ENCODE results near the gene GMPPA.

GMPPA gene

GRCh38 chr2:219498280-219499057 lies at the start of gene GMPPA:
Gene GMPPA, plus strand, starts transcription at chr2:219498891. Its CDS starts 1,085 bp downstream, at chr2:219499976.
- DNase-seq (ENCODE audit: low spot score): peak; percentile 96

DNA sequence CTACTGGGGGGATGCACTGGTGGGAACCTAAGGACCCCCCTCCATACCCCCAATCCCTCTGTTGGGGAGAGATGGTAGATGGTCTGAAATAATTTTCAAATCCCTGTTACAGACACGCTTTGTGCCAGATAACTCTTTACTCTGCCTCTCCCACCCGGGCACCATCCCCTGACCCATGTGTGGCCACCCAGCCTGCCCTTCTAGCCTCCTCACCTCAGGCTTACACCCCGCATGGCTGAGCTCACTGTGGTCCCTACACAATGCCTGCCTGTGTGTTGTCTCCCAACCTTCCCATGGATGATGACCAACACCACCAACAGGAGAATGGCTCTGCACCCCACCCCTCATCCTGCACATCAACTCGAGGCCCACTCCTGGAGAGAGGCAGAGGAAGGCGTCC lies 49.1 kb upstream of the GMPPA start:
- no peak for DNase-seq (ENCODE audit: low spot score)

- no peak for DNase-seq (ENCODE audit: low spot score)
These were observed 46.9 kb upstream of the GMPPA start for GRCh38 chr2:219451661-219452360.

DNA sequence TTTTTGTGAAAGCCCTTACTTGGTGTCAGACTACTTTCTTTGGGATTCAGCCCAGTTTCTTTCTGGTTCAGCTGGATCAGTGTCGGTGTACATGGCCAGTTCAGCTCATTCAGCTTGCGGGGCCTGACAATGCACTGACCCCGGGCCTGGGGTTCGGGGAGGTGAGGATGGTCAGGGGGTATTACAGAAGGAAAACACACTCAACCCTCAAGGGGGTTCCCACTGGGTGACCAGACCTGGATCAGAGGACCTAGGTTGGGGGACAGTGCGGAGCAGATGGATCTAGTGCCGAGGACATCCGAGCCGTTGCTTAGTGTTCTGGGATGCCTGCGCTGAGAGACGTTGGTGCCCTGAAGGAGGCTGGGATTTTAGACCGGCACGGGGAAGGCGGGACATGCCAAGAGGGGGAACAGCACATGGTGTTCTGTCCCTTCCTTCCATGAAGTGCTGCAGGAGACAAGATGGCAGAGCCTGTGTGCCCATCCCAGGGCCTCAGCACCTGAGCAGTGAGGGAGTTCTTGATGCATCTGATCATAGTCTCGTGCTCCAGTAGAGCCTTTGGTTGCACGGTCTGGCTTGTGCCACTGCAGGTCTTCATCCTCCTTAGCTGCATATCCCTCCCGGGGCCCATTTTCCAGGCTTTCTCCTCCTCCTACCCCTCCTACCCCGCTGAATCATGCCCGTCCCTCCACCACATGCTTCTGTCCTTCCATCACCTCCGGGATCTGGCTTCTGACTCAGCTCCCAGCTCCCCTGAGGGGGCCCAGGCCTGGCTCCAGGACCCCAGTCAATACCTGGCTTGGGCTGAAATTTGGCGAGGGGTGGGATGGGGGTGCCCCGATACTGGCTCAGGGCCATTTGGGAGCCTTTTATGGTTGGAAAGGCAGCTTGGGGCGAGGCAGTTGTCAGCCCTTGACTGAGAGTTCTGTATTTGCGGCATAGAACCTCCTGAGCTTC lies 46.1 kb upstream of the GMPPA start:
- DNase-seq (ENCODE audit: low spot score): no peak

DNA sequence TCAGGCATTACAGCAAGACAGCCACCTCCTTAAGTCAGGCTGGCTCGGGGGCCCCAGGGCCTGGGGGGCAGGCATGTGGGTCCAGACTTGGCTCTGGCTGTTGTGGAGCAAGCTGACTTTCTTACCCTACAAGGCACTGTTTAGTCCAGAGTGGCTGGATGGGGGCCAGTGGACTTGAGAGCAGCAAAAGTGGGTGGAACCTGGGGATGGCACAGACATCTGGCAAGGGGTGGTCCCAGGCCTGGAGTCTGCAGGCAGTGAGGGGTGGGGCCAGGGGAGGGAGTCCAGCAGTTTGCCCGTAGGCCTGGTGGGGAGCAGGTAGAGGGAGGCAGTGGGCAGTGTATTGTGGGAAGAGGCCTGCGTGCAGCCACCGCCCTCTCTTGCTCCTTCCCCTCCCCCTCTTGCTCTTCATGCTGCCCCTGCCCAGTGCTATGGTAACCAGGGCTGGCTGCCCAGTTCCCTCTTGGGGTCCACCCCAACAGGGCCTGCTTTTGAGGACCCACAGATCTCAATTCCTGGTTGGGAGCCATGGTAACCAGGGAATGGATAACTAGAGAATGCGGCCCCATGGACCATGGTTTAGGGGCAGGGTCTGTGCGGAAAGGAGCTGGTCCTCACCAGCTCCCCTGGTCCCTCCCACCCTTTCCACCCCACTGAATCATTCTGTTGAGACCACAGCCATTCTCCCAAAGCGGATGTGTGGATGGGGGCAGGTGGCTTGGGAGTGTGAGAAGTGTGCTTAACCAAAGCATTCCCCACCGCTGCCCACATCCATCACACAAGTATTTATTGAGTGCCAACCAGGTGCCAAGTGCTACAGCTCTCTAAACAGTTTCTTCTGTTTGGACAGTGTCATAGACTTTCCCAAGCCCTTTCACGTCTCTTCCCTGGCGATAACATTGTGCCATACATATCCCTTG lies 44.8 kb upstream of the GMPPA start:
- DNase-seq (ENCODE audit: low spot score): no peak

DNA sequence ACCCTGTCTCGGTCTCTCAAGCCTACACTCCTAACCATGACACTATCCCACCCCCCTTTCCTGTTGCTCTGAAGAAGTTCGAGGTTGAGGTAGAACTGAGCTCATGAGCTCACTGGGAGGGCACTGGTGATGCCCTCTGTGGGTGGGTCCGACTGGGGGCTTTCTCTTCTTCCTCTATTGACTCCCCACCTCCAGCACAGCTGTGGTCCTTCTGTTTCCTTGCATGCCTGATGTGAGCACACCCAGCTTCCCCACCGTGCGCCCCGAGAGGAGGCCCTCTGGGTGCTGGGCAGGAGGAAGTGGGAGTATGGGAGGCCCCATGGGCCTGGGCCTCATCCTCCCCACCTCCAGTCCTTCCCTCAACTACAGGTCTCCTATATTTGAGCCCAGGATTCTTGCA lies 43.1 kb upstream of the GMPPA start:
- no peak for DNase-seq (ENCODE audit: low spot score)

DNA sequence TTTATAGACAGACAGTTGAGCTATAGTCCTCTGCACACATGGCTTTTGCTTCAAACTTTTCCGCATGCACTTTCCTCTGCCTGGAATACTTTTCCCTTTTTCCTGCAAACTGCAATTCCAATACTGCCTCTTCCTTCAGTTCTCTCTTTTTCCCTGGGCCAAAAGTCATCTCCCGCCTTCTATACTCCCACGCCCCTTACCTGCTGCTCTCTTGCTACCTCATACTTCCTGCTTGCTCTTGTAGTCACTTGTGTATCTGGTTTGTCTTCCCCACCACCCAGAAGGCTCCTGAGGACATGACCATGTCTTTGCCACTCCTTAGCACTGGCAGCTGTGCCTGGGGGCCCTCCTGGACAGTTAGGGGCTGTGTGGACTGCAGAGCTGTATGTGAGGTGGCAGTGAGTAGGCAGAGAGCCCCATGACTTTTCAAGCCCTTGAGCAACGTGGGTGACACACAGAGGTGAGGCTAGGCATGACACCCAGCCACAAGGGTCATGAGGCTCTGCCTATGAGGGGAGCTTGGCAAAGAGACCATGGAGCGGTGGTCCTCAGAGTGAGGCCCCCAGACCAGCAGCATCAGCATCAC lies 40.8 kb upstream of the GMPPA start:
- peak; percentile 55 for DNase-seq (ENCODE audit: low spot score)

- no peak for DNase-seq (ENCODE audit: low spot score)
These were observed 39.7 kb upstream of the GMPPA start for GRCh38 chr2:219458996-219459395.

DNA sequence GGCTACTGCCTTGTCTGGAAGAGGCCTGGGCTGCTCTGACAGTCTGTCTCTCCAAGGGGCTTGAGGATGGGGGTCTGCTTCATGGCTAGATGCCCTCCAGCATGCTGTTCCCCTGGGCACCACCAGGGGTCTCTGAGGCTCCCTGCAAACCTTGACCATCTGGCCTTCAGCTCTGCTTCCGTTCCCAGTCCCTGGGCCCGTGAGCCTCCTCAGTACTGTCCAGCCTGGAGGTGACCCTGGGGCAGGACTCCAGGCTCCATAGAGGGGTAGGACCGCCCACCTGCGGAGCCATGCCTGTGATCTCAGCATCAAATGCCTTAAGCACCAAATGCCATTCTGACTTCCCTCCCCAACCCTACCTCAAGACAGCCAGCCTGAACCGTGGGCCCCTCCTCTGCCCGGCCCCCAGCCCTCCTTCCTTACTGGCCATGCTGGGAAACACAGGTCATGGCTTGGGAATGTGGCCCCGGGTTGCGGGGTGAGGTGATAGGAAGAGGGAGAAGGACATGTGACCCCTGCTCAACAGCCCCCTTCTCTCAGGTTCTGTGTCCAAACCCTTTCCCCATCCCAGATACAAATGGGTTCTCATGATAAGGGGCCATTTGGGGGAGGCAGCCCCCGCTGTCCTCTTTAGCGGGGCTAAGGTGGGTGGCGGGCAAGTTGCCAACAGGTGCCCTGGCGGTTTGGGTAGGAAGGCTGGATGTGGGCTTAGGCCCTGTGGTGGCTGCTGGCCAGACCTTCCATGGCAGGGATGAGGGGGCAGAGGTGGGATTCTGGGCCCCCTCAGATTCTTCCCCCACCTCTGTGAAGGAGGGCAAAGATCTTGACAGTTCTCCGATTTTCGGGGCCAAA lies 39.0 kb upstream of the GMPPA start:
- DNase-seq (ENCODE audit: low spot score): peak; percentile 89

DNA sequence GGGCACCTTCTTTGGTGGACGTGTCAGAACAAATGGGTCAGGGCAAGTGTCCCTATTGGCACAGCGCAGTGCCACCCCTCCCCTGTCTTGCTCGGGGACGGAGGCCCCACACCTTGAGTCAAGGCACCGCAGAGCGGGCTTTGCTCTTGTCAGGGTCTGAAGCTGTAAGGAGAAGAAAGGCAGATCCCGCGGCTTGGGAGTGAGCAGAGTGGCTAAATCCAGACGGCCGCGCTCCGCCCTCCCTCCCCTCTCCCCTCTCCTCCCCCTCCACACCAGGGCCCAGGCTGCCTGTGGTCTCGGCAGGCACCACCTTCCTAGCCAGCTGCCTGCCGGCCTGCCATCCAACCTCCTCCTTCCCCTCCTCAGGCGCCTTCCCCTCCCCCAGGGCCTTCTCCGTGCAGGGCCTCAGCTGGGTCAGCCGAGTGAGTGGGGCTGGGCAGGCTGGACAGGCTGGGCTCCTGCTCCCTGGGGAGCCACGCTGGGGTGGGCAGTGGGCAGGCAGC lies 38.2 kb upstream of the GMPPA start:
- peak; percentile 87 for DNase-seq (ENCODE audit: low spot score)

DNA sequence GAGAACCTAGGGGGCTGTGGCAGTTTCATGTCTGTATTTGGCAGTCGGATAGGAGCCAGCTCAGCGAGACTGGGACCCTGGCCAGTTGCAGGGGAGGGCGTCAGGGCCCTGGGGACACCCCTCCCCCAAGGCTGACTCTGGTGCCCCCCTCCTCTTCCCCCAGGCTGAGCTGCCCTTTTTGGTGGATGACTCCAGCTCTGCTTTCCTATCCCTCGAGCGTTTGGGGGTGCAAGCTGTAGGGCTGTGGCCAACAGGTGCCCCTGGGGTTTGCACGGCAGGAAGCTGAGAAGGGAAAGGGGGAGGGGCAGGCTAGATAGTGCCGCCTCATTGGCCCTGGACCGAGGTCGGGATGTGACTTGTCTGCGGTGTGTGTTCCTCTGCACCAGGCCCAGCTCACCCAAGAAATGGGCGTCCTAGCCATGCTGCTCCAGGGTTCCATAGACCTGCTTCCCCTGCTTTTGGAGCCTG lies 37.6 kb upstream of the GMPPA start:
- DNase-seq (ENCODE audit: low spot score): no peak

GRCh38 chr2:219461669-219462068 lies 37.0 kb upstream of the GMPPA start:
- DNase-seq (ENCODE audit: low spot score): no peak

DNA sequence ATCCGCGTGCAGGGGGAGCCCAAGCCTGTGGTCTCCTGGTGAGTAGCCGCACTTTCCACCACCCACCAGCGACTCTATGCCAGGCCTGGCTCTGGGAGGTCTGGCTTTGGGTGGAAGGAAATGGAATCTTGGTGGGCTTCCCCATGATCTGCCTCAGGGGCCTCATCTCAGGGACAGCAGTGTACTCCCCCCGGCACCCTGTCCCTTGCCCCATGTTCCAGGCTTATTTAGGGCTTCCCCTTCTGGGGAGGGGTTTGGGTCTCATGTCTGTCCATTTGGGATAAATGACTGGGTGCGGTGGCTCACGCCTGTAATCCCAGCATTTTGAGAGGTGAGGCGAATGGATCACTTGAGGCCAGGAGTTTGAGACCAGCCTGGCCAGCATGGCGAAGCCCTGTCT lies 36.3 kb upstream of the GMPPA start:
- no peak for DNase-seq (ENCODE audit: low spot score)

DNA sequence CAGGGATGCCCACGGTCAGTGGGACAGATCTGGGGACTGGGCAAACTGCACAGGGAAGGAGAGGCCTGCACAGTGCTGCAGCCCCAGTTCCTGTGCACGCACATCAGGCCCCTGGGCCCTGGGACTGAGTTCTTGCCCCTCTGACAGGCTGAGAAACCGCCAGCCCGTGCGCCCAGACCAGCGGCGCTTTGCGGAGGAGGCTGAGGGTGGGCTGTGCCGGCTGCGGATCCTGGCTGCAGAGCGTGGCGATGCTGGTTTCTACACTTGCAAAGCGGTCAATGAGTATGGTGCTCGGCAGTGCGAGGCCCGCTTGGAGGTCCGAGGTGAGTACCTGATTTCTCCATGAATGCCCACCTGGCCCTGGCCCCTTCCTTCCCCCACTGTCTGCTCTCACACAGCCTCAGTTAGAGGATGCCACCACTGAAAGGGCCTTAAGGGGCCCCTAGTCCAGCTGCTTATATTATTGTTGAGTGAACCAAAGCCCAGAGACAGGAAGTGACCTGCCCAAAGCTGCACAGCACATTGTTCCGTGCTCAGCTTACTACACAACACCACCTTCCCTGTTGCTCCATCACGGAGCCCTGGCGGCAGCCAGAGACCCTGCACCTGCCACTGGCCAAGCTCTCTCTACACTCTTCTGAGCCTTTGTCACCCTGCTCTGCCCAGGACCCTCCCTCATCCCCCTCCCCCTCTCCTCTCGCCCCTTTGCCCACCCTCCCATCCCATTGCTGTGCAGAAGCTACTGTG lies 34.2 kb upstream of the GMPPA start:
- DNase-seq (ENCODE audit: low spot score): no peak

DNA sequence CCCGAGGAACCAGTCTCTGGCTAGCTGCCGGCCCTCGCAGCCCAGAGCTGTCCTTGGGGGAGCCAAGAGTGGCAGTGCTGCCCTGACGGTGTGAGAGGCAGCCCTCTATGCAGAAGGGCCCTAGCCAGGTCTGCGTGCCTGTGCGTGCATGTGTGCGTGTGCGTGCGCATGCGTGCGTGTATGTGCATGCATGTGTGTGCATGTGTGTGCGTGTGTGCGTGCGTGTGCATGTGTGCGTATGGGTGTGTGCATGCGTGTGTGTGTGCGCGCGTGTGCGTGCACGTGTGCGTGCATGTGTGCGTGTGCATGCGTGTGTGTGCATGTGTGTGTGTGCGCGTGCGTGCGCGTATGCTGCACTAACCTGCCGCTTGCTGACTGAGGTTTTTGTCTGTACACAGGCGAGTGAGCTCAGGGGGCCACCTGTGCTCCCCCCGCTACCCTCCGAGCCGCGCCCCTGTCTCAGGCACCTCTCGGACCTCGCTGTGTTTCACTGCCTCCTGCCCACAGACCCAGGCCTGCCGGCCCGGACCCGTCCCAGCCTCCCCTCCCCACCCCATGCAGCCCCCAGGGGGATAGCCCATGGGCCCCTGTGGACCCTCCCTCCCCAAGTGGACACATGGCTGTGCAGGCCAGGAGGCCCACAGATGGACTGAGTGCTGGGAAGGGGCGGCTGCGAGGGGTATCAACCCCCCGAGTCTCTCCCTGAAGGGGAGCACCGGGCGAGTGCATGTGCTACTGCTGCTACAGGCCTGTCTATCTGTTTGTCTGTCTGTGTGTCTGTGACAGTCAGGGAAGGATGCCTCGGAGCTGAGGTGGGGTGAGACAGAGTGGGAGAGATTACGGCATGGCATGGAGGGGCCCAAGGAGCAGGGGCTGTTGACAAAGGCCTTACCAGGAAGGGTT lies 32.8 kb upstream of the GMPPA start:
- no peak for DNase-seq (ENCODE audit: low spot score)

DNA sequence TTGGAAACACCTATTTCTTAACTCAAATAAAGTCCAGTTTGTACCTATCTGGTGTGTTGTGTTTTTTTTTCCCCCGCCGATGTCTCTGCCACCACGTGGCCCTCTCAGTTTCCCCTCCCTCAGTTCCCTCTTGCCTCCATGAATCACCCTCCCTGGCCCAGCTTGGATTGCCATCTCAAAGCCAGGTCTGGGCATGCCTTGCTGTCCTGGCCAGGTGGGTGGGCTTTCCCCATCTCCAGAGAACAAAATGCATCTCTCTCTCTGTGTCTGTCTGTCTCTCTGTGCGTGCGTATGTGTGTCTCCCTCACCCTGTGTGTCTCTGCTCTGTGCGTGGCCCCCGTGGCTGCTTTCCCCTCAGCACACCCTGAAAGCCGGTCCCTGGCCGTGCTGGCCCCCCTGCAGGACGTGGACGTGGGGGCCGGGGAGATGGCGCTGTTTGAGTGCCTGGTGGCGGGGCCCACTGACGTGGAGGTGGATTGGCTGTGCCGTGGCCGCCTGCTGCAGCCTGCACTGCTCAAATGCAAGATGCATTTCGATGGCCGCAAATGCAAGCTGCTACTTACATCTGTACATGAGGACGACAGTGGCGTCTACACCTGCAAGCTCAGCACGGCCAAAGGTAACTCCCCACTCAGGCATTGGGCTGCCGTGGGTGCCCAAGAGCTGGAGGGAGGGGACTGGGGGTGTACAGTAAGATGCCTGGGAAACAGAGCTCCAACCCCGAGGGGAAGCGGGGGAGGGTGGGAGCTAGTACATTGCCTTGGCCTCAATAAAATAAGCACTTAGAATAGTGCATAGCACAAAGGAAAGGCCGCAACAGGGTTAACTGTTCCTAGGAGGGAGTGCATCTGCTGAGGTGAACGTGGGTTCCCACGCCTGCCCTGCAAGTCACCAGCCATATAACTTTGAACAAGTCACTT lies 31.6 kb upstream of the GMPPA start:
- no peak for DNase-seq (ENCODE audit: low spot score)

GRCh38 chr2:219467736-219468075 lies 31.0 kb upstream of the GMPPA start:
- DNase-seq (ENCODE audit: low spot score): no peak

Measured in iPS-NIHi11 (cell line).